Measurements from ENCODE around the gene POLR3F. TPM values are rescaled to one million over a fixed set of nuclear protein-coding genes. Genes with fewer than 3 reads are reported as not detected.
"Not testable (repeated sequence)": the region's sequence is repeated elsewhere in the genome, so short reads cannot be mapped to it uniquely, and the experiment has no call there.

POLR3F gene
- total RNA-seq, 2 donors from 2014 or later: 2.6 to 4.9 TPM

DNA sequence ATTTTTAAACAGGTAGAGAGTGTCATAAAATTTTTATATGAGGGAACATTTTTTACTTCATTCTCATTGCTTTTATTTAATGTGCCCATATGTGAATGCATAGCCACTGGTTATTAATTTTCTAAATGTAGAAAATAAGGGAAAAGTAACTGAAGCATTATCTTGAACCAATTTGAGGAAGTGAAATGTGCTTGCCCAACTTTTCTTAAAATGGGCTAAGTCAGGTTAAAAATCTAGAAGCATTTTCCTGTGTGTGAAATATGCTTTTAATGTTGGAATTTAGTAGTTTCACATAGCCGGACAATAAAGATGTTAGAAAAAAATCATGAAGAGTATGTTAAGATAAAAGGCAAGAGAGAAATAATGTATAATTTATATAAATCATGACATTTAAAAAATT is 44.4 kb downstream of the POLR3F start:
- DNase-seq (no peak), ATAC-seq (no peak)
- intact Hi-C loops (cut with DNase I): no loop called here
- Histone ChIP-seq H3K36me3 (replicated peaks in 1 of 2; ENCODE audit: insufficient read depth in 1 of 2, low read depth in 2 of 2) (peaks cover 0 to 6% of the 10 kb centered on the region in 2 donors), H3K4me1 (peaks cover 62% of the 10 kb centered on the region), H3K27me3 (no peaks in the 10 kb centered on the region), H3K9me3 (no peaks in the 10 kb centered on the region), H3K27ac (peak overlapping the region in 1 of 4 donors; percentile 10), H3K4me3 (no peak overlapping the region)
- 77 to 79% methylated on average over 1 of the region's 1 CpG for whole genome bisulfite sequencing, 2 donors
- TF ChIP-seq, protein P1, sequence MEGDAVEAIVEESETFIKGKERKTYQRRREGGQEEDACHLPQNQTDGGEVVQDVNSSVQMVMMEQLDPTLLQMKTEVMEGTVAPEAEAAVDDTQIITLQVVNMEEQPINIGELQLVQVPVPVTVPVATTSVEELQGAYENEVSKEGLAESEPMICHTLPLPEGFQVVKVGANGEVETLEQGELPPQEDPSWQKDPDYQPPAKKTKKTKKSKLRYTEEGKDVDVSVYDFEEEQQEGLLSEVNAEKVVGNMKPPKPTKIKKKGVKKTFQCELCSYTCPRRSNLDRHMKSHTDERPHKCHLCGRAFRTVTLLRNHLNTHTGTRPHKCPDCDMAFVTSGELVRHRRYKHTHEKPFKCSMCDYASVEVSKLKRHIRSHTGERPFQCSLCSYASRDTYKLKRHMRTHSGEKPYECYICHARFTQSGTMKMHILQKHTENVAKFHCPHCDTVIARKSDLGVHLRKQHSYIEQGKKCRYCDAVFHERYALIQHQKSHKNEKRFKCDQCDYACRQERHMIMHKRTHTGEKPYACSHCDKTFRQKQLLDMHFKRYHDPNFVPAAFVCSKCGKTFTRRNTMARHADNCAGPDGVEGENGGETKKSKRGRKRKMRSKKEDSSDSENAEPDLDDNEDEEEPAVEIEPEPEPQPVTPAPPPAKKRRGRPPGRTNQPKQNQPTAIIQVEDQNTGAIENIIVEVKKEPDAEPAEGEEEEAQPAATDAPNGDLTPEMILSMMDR (IDR thresholded peaks at IDR 0.05): no peak
- TF ChIP-seq POLR2A (IDR thresholded peaks at IDR 0.05): no peak

DNA sequence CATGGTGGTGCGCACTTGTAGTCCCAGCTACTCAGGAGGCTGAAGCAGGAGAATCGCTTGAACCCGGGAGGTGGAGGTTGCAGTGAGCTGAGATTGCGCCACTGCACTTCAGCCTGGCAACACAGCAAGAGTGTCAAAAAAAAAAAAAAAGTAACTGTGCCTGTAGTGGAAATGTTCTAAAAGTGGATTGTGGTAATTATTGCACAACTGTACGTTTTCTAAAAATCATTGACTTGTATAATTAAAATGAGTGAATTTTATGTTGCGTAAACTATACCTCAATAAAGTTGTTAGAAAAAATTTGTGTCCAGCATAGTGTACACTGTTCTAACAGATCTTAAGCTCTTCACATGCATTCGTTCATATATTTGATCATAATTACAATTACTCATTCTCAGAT is 46.0 kb downstream of the POLR3F start:
- WGBS, 2 donors: 81 to 86% methylated on average over 7 of the region's 7 CpGs
- no peak for ATAC-seq

DNA sequence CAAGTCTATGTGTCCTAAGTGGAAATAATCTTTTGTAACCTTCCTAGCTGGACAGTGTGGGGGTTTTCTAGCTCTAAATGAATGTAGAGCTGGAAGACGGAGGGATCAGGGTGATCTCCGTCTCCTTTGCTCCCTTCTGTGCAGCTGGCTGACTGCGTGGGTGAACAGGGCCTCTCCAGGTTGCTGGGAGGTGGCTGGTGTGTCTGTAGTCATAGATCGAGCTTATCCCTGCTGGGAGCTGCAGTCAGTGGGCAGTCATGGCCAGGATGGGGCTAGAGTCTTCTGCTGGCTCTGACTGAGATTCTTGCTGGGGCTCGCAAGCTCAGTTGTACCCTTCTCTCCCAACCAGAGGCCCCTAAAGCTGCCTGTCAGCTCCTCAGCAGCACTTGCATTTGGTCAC is 46.9 kb downstream of the POLR3F start:
- H3K27me3 ChIP-seq: no peaks in the 10 kb centered on the region
- H3K4me3 ChIP-seq: no peak overlapping the region
- ATAC-seq (no peak), DNase-seq (no peak)
- peaks cover 0 to 6% of the 10 kb centered on the region in 2 donors for H3K36me3 ChIP-seq (replicated peaks in 1 of 2; ENCODE audit: insufficient read depth in 1 of 2, low read depth in 2 of 2)
- H3K9me3 ChIP-seq: no peaks in the 10 kb centered on the region
- TF ChIP-seq, protein P1 (IDR thresholded peaks at IDR 0.05): no peak
- TF ChIP-seq POLR2A (IDR thresholded peaks at IDR 0.05): no peak
- no peak overlapping the region for H3K27ac ChIP-seq
- peaks cover 52% of the 10 kb centered on the region for H3K4me1 ChIP-seq
- WGBS, 2 donors: 80 to 81% methylated on average over 4 to 5 of the region's 5 CpGs
- intact Hi-C loops (cut with DNase I): no loop called here

More for the DNA sequence above, 46.0 kb downstream of the POLR3F start:
- Histone ChIP-seq H3K4me1 (peaks cover 57% of the 10 kb centered on the region), H3K36me3 (replicated peaks in 1 of 2; ENCODE audit: insufficient read depth in 1 of 2, low read depth in 2 of 2) (peaks cover 0 to 6% of the 10 kb centered on the region in 2 donors), H3K4me3 (no peak overlapping the region), H3K9me3 (no peaks in the 10 kb centered on the region), H3K27me3 (no peaks in the 10 kb centered on the region), H3K27ac (no peak overlapping the region)
- DNase-seq: no peak
- intact Hi-C loops (cut with DNase I): no loop called here
- TF ChIP-seq, protein P1 (IDR thresholded peaks at IDR 0.05): no peak
- no peak for TF ChIP-seq POLR2A (IDR thresholded peaks at IDR 0.05)

DNA sequence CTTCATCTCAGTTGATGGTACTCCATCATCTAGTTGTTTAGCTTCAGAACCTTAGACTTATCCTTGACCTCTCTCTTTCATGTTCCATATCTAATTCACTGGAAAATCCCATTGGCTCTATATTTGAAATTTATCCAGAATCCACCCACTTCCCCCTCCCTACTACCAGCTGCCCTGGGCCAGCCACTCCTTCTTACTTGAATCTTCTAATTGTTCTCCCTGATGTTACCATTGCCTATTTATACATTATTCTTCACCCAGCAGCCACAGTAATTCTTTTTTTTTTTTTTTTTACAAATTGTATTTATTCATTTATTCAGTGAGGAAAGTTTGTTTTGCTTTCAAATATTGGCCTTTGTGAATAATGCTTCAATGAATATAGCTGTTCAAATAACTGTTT is 48.8 kb downstream of the POLR3F start:
- Histone ChIP-seq H3K36me3 (replicated peaks in 1 of 2; ENCODE audit: insufficient read depth in 1 of 2, low read depth in 2 of 2) (peaks cover 0 to 4% of the 10 kb centered on the region in 2 donors), H3K4me1 (peaks cover 34% of the 10 kb centered on the region), H3K4me3 (no peak overlapping the region), H3K27ac (no peak overlapping the region), H3K9me3 (no peaks in the 10 kb centered on the region), H3K27me3 (no peaks in the 10 kb centered on the region)
- no peak for ATAC-seq
- TF ChIP-seq, protein P1 (IDR thresholded peaks at IDR 0.05): no peak
- no peak for DNase-seq
- intact Hi-C loops (cut with DNase I): no loop called here

- H3K36me3 ChIP-seq (replicated peaks in 1 of 2; ENCODE audit: insufficient read depth in 1 of 2, low read depth in 2 of 2): peaks cover 0 to 23% of the 10 kb centered on the region in 2 donors
- H3K27ac ChIP-seq; intact Hi-C loops (cut with DNase I); H3K27me3 ChIP-seq; H3K4me3 ChIP-seq; H3K4me1 ChIP-seq; DNase-seq; H3K9me3 ChIP-seq; ATAC-seq: not testable (repeated sequence)
- WGBS, 2 donors: 88 to 94% methylated on average over 9 of the region's 9 CpGs
Observed at GRCh38 chr20:18522066-18522465, 54.9 kb downstream of the POLR3F start.

All from body of pancreas (tissue), 4 donors.